IMR-90 (cell line): ENCODE results near the gene CD207. TPM values are rescaled to one million over a fixed set of nuclear protein-coding genes. Genes with fewer than 3 reads are reported as not detected.
"Not testable (repeated sequence)": the region's sequence is repeated elsewhere in the genome, so short reads cannot be mapped to it uniquely, and the experiment has no call there.

Source experiments
- ATAC-seq: fragments of 200-7000 bp; cut with Tn5 transposase; 2 replicates; pipeline ENCODE4 v1.9.1; 2020; ENCODE audit warnings: low read depth, mild to moderate bottlenecking, moderate library complexity
- Bru-seq: library from RNA; stranded (reverse); fragments of 400-500 nt; gene quantifications from one replicate; lab custom pipeline; 2021; lab: Mats Ljungman, UMichigan
- BruChase-seq, 2 experiments: library from RNA; stranded (reverse); fragments of 400-500 nt; gene quantifications; one replicate each; lab custom pipeline; 2021; lab: Mats Ljungman, UMichigan
- BruUV-seq: library from RNA; stranded (reverse); fragments of 400-500 nt; replicated peaks from 2 replicates; lab custom pipeline; 2021; lab: Mats Ljungman, UMichigan
- CTCF ChIA-PET: fragments of 300-600 bp; formaldehyde crosslinking; extraction: SDS; loops from one replicate; lab custom pipeline; 2021; ENCODE audit warnings: antibody characterized with exemption; lab: Yijun Ruan, JAX
- POLR2A ChIA-PET: fragments of 300-600 bp; sonication (Branson Sonifier 250); formaldehyde crosslinking; loops from one replicate; lab custom pipeline; 2022; ENCODE audit warnings: antibody characterized with exemption; ENCODE audit not compliant: unreplicated experiment; lab: Charles Lee
- DNase-seq: peaks from one replicate; pipeline ENCODE4 v3.0.0; 2013
- H2AFZ ChIP-seq: replicated peaks from 2 replicates; pipeline ENCODE3; 2013; ENCODE audit warnings: low read length, mild to moderate bottlenecking; ENCODE audit not compliant: poor library complexity
- H2AK5ac ChIP-seq: 2 replicates; pipeline ENCODE4 v1.6.1; 2013; ENCODE audit warnings: low read depth, low read length, inconsistent platforms
- H2AK9ac ChIP-seq: replicated peaks from 2 replicates; pipeline ENCODE3; 2013; ENCODE audit warnings: mild to moderate bottlenecking, low read depth, low read length, moderate library complexity; ENCODE audit not compliant: poor library complexity
- H2BK120ac ChIP-seq: 2 replicates; pipeline ENCODE4 v1.6.1; 2013; ENCODE audit warnings: low read depth, low read length, inconsistent platforms
- H2BK15ac ChIP-seq: 3 replicates; pipeline ENCODE4 v1.6.1; 2013; ENCODE audit warnings: low read depth, low read length, inconsistent platforms
- H2BK20ac ChIP-seq: 2 replicates; pipeline ENCODE4 v1.6.1; 2013; ENCODE audit warnings: low read depth, mild to moderate bottlenecking, inconsistent platforms, low read length, moderate library complexity
- H2BK5ac ChIP-seq: 2 replicates; pipeline ENCODE4 v1.6.1; 2013; ENCODE audit warnings: mild to moderate bottlenecking, low read depth, low read length, inconsistent platforms; ENCODE audit not compliant: poor library complexity, severe bottlenecking
- H3K14ac ChIP-seq: replicated peaks from 2 replicates; pipeline ENCODE4 v1.6.1; 2013; ENCODE audit warnings: low read depth, low read length, inconsistent platforms
- H3K18ac ChIP-seq: 2 replicates; pipeline ENCODE4 v1.6.1; 2013; ENCODE audit warnings: low read depth, low read length, control low read depth
- H3K23ac ChIP-seq: 2 replicates; pipeline ENCODE4 v1.6.1; 2013; ENCODE audit warnings: low read depth, low read length, inconsistent platforms
- H3K27ac ChIP-seq: 2 replicates; pipeline ENCODE4 v1.5.1; 2013; ENCODE audit warnings: mild to moderate bottlenecking, control low read depth, low read length; ENCODE audit not compliant: insufficient read depth
- H3K27me3 ChIP-seq: 2 replicates; pipeline ENCODE4 v1.6.1; 2013; ENCODE audit warnings: low read length; ENCODE audit not compliant: control insufficient read depth, insufficient read depth
- H3K36me3 ChIP-seq: 2 replicates; pipeline ENCODE4 v1.6.1; 2013; ENCODE audit warnings: low read length, mixed read lengths; ENCODE audit not compliant: control insufficient read depth, insufficient read depth
- H3K4ac ChIP-seq: 2 replicates; pipeline ENCODE4 v1.6.1; 2013; ENCODE audit warnings: low read depth, low read length, inconsistent platforms
- H3K4me1 ChIP-seq: 2 replicates; pipeline ENCODE4 v1.6.1; 2013; ENCODE audit warnings: low read length, mixed read lengths; ENCODE audit not compliant: control insufficient read depth, insufficient read depth
- H3K4me2 ChIP-seq: 2 replicates; pipeline ENCODE4 v1.6.1; 2013; ENCODE audit warnings: low read depth, mild to moderate bottlenecking, control low read depth, low read length, moderate library complexity
- H3K4me3 ChIP-seq: 2 replicates; pipeline ENCODE4 v1.5.1; 2013; ENCODE audit warnings: low read depth, mild to moderate bottlenecking, control low read depth, low read length, moderate library complexity; ENCODE audit not compliant: insufficient read depth
- H3K56ac ChIP-seq: 2 replicates; pipeline ENCODE4 v1.6.1; 2013; ENCODE audit warnings: low read length, inconsistent platforms; ENCODE audit not compliant: insufficient read depth; ENCODE audit errors: extremely low read depth
- H3K79me1 ChIP-seq, 2 experiments: 2 replicates each; pipeline ENCODE4 v1.6.1; 2013; ENCODE audit warnings: low read length in 2 of 2, inconsistent platforms in 1 of 2, low read depth in 1 of 2
- H3K9ac ChIP-seq: 2 replicates; pipeline ENCODE4 v1.6.1; 2013; ENCODE audit warnings: low read depth, low read length, control low read depth
- H3K9me1 ChIP-seq: 2 replicates; pipeline ENCODE4 v1.6.1; 2013; ENCODE audit warnings: low read length, inconsistent platforms; ENCODE audit not compliant: insufficient read depth
- H3K9me3 ChIP-seq: 2 replicates; pipeline ENCODE4 v1.6.1; 2013; ENCODE audit warnings: low read length; ENCODE audit not compliant: control insufficient read depth, insufficient read depth
- H4K20me1 ChIP-seq: 2 replicates; pipeline ENCODE4 v1.6.1; 2013; ENCODE audit warnings: low read length, inconsistent platforms; ENCODE audit not compliant: insufficient read depth
- H4K5ac ChIP-seq: 2 replicates; pipeline ENCODE4 v1.6.1; 2013; ENCODE audit warnings: mild to moderate bottlenecking, low read depth, low read length, control low read depth
- H4K8ac ChIP-seq, 2 experiments: 2 replicates each; pipeline ENCODE4 v1.6.1; 2013; ENCODE audit warnings: low read depth in 2 of 2, low read length in 2 of 2, control low read depth in 1 of 2, inconsistent platforms in 1 of 2
- H4K91ac ChIP-seq: 2 replicates; pipeline ENCODE4 v1.6.1; 2013; ENCODE audit warnings: low read depth, low read length, inconsistent platforms; ENCODE audit not compliant: insufficient read depth
- RAD21 ChIP-seq: IDR thresholded peaks from 2 replicates; pipeline ENCODE4 v1.6.1; 2012; ENCODE audit warnings: low read length, improper control_type of control experiment
- WGBS, 2 experiments: methylation state at CpG; one replicate each; pipeline versions ENCODE4 v1.1.5 to v1.1.7; 2013; ENCODE audit warnings: missing lambda C conversion rate in 2 of 2; ENCODE audit not compliant: insufficient read length in 1 of 2; ENCODE audit errors: extremely low coverage in 2 of 2; 5-methylcytosine and 5-hydroxymethylcytosine counted together
- dilution Hi-C: fragments of 300-500 bp; cut with HindIII; formaldehyde crosslinking; loops from one replicate; pipeline ENCODE4 v1.14.3; 2018; ENCODE audit warnings: low sequenced_read_pairs; ENCODE audit not compliant: unreplicated experiment
- in situ Hi-C: fragments of 300-500 bp; cut with MboI; formaldehyde crosslinking; loops from 3 replicates; pipeline ENCODE4 v1.14.3; 2019; ENCODE audit warnings: low sequenced_read_pairs, inconsistent platforms, mixed read lengths
- intact Hi-C: fragments of 100-400 bp; cut with micrococcal nuclease; formaldehyde crosslinking; loops from 2 replicates; pipeline ENCODE4 v1.10.0; 2022
- long read RNA-seq: library from polyadenylated mRNA; unstranded; transcript quantifications from one replicate; pipeline ENCODE4 v2.0.0, GENCODE V29; 2021; ENCODE audit not compliant: unreplicated experiment
- polyA plus RNA-seq, 3 experiments: library from polyadenylated mRNA; depleted of rRNA; stranded (reverse); fragments of >200 nt; gene quantifications; 2 replicates each; pipeline ENCODE4 v1.2.3, GENCODE V29; 2012; ENCODE audit warnings: low replicate concordance in 1 of 3
- total RNA-seq: library from RNA; depleted of rRNA; stranded (reverse); fragments of >200 nt; gene quantifications from 2 replicates; pipeline ENCODE4 v1.2.3, GENCODE V29; 2012; rRNA removed

Gene CD207
- total RNA-seq (not detected in 2 replicates), polyA plus RNA-seq (2012; rRNA removed) (not detected in 2 replicates), Bru-seq, nascent RNA (not detected), BruChase-seq, experiment 1, labeled RNA remaining after a 6-hour chase (not detected), BruChase-seq, experiment 2, labeled RNA remaining after a 2-hour chase (not detected)
- polyA plus RNA-seq (2012; cell fraction: cytosol; rRNA removed): not detected in 2 replicates
- polyA plus RNA-seq (2012; cell fraction: nucleus; rRNA removed; ENCODE audit: low replicate concordance): not detected in 2 replicates
- long read RNA-seq: 0 reads

GRCh38 chr2:70835643-70836042, at the start of gene CD207:
Gene CD207, minus strand, starts transcription at chr2:70835816. Its CDS starts 40 bp downstream, at chr2:70835776.
- no peak for ATAC-seq
- WGBS, 2 experiments: 60% methylated on average over 2 of the region's 4 CpGs; no CpG with 5 or more reads in 1 of the 2 experiments
- Histone ChIP-seq H4K8ac (no peak within 1 kb of the TSS), H4K5ac (no peak within 1 kb of the TSS), H3K9me1 (no peaks in the 10 kb centered on the region), H2AK5ac (no peak within 1 kb of the TSS), H3K9me3 (no peaks in the 10 kb centered on the region), H3K4me3 (no peak within 1 kb of the TSS), H2AK9ac (no peak within 1 kb of the TSS), H2BK20ac (no peak within 1 kb of the TSS), H3K79me1 (no peaks in the 10 kb centered on the region), H2BK120ac (no peak within 1 kb of the TSS), H3K4me1 (no peaks in the 10 kb centered on the region), H4K20me1 (no peaks in the 10 kb centered on the region), H3K4me2 (no peak within 1 kb of the TSS), H3K56ac (no peak within 1 kb of the TSS), H3K14ac (no peak within 1 kb of the TSS), H3K27ac (no peak within 1 kb of the TSS), H2AFZ (no peak within 1 kb of the TSS), H3K27me3 (peaks cover 7% of the 10 kb centered on the region), H3K23ac (no peak within 1 kb of the TSS), H4K91ac (no peak within 1 kb of the TSS), H3K18ac (no peak within 1 kb of the TSS), H3K36me3 (no peaks in the 10 kb centered on the region), H3K9ac (no peak within 1 kb of the TSS), H3K4ac (no peak within 1 kb of the TSS), H2BK15ac (no peak within 1 kb of the TSS), H2BK5ac (no peak within 1 kb of the TSS)
- POLR2A ChIA-PET: no interaction called here
- BruUV-seq: no TSS peak
- DNase-seq: no peak
- CTCF ChIA-PET: no interaction called here
- intact Hi-C loops: no loop called here
- in situ Hi-C loops: no loop called here
- TF ChIP-seq RAD21: no peak
- dilution Hi-C loops: no loop called here

GRCh38 chr2:70878543-70878942, 42.9 kb upstream of the CD207 start:
- dilution Hi-C loops, ATAC-seq, H2BK120ac ChIP-seq, H3K14ac ChIP-seq, H3K4me1 ChIP-seq, intact Hi-C loops, H3K4me2 ChIP-seq, H4K20me1 ChIP-seq, H3K18ac ChIP-seq, H4K5ac ChIP-seq, H2AK9ac ChIP-seq, H3K9me3 ChIP-seq, H2BK20ac ChIP-seq, H4K91ac ChIP-seq, H3K23ac ChIP-seq, H4K8ac ChIP-seq, DNase-seq, H3K27ac ChIP-seq, BruUV-seq, POLR2A ChIA-PET, H3K9ac ChIP-seq, H3K79me1 ChIP-seq, H3K9me1 ChIP-seq, H3K36me3 ChIP-seq, CTCF ChIA-PET, H2BK5ac ChIP-seq, H2AFZ ChIP-seq, H3K4me3 ChIP-seq, H3K4ac ChIP-seq, in situ Hi-C loops, H2BK15ac ChIP-seq, H2AK5ac ChIP-seq, H3K56ac ChIP-seq: not testable (repeated sequence)
- no CpG with 5 or more reads among the region's 3 CpGs for WGBS, 2 experiments
- H3K27me3 ChIP-seq: peaks cover 18% of the 10 kb centered on the region
